Hematopoietic multipotent progenitor cell treated with erythropoietin and hydrocortisone succinate and interleukin-3 and kit ligand, for 8 days (in vitro differentiated cells): ENCODE results near the gene KRIT1.
"Not testable (repeated sequence)": the region's sequence is repeated elsewhere in the genome, so short reads cannot be mapped to it uniquely, and the experiment has no call there.

ENCODE experiments used
- DNase-seq: peaks from one replicate; pipeline ENCODE4 v3.0.0-alpha.2; 2015

Gene KRIT1

GRCh38 chr7:92246360-92247101 is 817 bp upstream of the KRIT1 start:
- DNase-seq, result peak; percentile 32

GRCh38 chr7:92244808-92245486 is 767 bp downstream of the KRIT1 start:
- DNase-seq, result peak; percentile 51

GRCh38 chr7:92242972-92243371 is 2.7 kb downstream of the KRIT1 start:
- DNase-seq, result no peak

- DNase-seq, result no peak
These were observed 15.2 kb downstream of the KRIT1 start for GRCh38 chr7:92230547-92230946.

GRCh38 chr7:92228742-92229141 is 17.0 kb downstream of the KRIT1 start:
- DNase-seq, result no peak

GRCh38 chr7:92228100-92228499 is 17.6 kb downstream of the KRIT1 start:
- no peak for DNase-seq

GRCh38 chr7:92226981-92227380 is 18.7 kb downstream of the KRIT1 start:
- DNase-seq, result no peak

- DNase-seq, result no peak
These were observed 23.9 kb downstream of the KRIT1 start for GRCh38 chr7:92221766-92222165.

- DNase-seq, result no peak
These were observed 39.0 kb downstream of the KRIT1 start for GRCh38 chr7:92206672-92207071.

GRCh38 chr7:92205987-92206386 is 39.7 kb downstream of the KRIT1 start:
- DNase-seq, result no peak

- DNase-seq, result no peak
These were observed 44.9 kb downstream of the KRIT1 start for GRCh38 chr7:92200791-92201190.

GRCh38 chr7:92192326-92192725 is 53.4 kb downstream of the KRIT1 start:
- DNase-seq, result no peak

- DNase-seq, result not testable (repeated sequence)
These were observed 56.5 kb downstream of the KRIT1 start for GRCh38 chr7:92189246-92189645.

GRCh38 chr7:92184294-92184693 is 61.4 kb downstream of the KRIT1 start:
- DNase-seq, result not testable (repeated sequence)

GRCh38 chr7:92178928-92179924 is 66.5 kb downstream of the KRIT1 start, which contains the start of gene LRRD1:
Gene LRRD1, minus strand, starts transcription at chr7:92179142. Its CDS starts 13,940 bp downstream, at chr7:92165202.
- peak; percentile 82 for DNase-seq

GRCh38 chr7:92177362-92177761 is 68.4 kb downstream of the KRIT1 start:
- no peak for DNase-seq

GRCh38 chr7:92169529-92169928 is 76.2 kb downstream of the KRIT1 start:
- not testable (repeated sequence) for DNase-seq

GRCh38 chr7:92161271-92161670 is 84.4 kb downstream of the KRIT1 start:
- peak; percentile 78 for DNase-seq

GRCh38 chr7:92158660-92159575 is 86.8 kb downstream of the KRIT1 start:
- DNase-seq, result no peak

GRCh38 chr7:92156990-92157389 is 88.7 kb downstream of the KRIT1 start:
- no peak for DNase-seq

- no peak for DNase-seq
These were observed 90.5 kb downstream of the KRIT1 start for GRCh38 chr7:92155108-92155739.
